NCI-H187 treated with DMSO at 0.1 percent for 48 hours (cell line): ENCODE results near the gene WBP1L.
"Not testable (repeated sequence)": the region's sequence is repeated elsewhere in the genome, so short reads cannot be mapped to it uniquely, and the experiment has no call there.

Experiments used
- DNase-seq: peaks from one replicate; lab custom pipeline; 2025; lab: John Stamatoyannopoulos, UW

The WBP1L gene

GRCh38 chr10:102841827-102842345 is 98.1 kb downstream of the WBP1L start:
- no peak for DNase-seq

DNA sequence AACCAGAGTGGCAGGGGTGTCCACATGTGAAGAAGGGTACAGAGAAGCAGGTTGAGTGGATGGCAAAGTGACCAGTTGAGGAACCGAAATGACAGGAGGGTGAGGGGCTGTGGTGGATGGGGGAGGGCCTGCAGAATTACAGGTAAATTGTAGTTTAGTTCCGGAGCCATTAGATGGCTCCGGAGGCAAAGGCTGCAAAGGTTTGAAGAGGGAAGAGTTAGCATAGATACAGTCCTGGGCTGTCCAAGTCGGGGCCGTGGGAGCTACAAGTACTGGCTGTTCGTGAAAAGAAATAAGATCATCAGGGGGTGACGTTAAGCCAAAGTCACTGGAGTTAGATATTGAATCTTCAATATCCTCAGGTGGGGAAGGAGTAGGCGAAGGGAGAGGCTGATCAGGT is 99.4 kb downstream of the WBP1L start:
- not testable (repeated sequence) for DNase-seq

DNA sequence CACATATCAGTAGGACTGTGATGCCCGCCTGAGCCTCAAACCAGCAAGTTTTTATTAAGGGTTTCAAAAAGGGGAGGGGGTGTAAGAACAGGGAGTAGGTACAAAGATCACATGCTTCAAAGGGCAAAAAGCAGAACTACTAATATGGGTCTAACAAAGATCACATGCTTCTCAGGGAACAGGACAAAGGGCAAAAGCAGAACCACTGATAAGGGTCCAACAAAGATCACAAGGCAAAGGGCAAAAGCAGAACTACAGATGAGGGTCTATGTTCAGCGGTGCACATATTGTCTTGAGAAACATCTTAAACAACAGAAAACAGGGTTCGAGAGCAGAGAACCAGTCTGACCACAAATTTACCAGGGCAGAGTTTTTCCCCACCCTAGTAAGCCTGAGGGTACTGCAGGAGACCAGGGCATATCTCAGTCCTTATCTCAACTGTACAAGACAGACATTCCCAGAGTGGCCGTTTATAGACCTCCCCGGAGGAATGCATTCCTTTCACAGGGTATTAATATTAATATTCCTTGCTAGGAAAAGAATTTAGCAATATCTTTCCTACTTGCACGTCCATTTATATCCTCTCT is 100.5 kb downstream of the WBP1L start:
- not testable (repeated sequence) for DNase-seq

DNA sequence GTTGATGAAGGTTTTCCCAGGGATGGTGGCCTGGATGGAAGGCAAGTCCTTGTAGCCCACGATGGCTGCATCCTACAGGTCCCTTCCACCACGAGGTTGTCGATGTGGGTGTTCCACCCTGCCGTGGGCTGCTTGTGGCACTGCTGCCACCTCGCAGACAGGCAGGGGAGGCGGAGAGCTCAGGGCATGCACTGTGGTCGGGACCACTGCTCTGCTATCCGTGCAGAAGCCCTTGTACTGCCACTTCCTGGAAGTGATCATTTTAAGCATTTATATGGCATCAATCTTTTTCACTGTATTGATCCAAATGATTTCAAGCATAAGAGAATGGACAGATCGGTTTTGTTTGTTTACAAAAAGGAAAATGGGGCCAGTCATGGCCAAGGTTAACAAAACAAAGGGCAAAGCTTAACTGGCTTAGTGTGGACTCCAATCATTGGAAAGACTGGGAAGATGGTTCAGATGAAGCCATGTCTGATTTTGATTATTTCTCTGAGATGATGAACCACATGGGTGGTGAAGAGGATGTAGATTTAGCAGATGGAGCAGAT is 101.7 kb downstream of the WBP1L start:
- no peak for DNase-seq

- no peak for DNase-seq
Observed at GRCh38 chr10:102850025-102850518, 106.3 kb downstream of the WBP1L start.

- not testable (repeated sequence) for DNase-seq
Observed at GRCh38 chr10:102853237-102853636, 109.5 kb downstream of the WBP1L start.

- not testable (repeated sequence) for DNase-seq
Observed at GRCh38 chr10:102855731-102856436, 112.1 kb downstream of the WBP1L start.

GRCh38 chr10:102856758-102857424 is 113.1 kb downstream of the WBP1L start:
- no peak for DNase-seq

GRCh38 chr10:102859911-102860310 is 116.2 kb downstream of the WBP1L start:
- DNase-seq = no peak

GRCh38 chr10:102863660-102864059 is 119.9 kb downstream of the WBP1L start:
- no peak for DNase-seq

GRCh38 chr10:102865620-102866019 is 121.9 kb downstream of the WBP1L start:
- no peak for DNase-seq
